GM12878 (cell line): ENCODE measurements around the gene SQSTM1. TPM values are rescaled to one million over a fixed set of nuclear protein-coding genes. Genes with fewer than 3 reads are reported as not detected.

Experiments
- BCL3 ChIP-seq: IDR thresholded peaks from 2 replicates; pipeline ENCODE4 v1.6.1; 2011; ENCODE audit warnings: borderline replicate concordance, low read depth, mild to moderate bottlenecking, moderate library complexity, low read length; ENCODE audit not compliant: insufficient read depth, poor library complexity, severe bottlenecking
- BHLHE40 ChIP-seq, 2 experiments: fragments of 450-650 bp in 1 of 2; IDR thresholded peaks; 2 replicates each; pipeline ENCODE4 v1.6.1; 2011 to 2017; ENCODE audit warnings: low read depth in 2 of 2, borderline replicate concordance in 1 of 2, improper control_type of control experiment in 1 of 2, low read length in 1 of 2, mild to moderate bottlenecking in 1 of 2
- CREB1 ChIP-seq: IDR thresholded peaks from 2 replicates; pipeline ENCODE4 v1.6.1; 2012; ENCODE audit warnings: low read depth, mild to moderate bottlenecking, inconsistent platforms
- CREM ChIP-seq: IDR thresholded peaks from 2 replicates; pipeline ENCODE4 v1.6.1; 2014; ENCODE audit warnings: antibody characterized with exemption, low read depth
- IKZF1 ChIP-seq: fragments of 450-650 bp; conservative IDR thresholded peaks from 2 replicates; pipeline ENCODE4 v1.6.1; 2017; ENCODE audit warnings: antibody characterized with exemption, mild to moderate bottlenecking
- LARP7 ChIP-seq: fragments of 450-650 bp; IDR thresholded peaks from 2 replicates; pipeline ENCODE4 v1.6.1; 2017; ENCODE audit warnings: mild to moderate bottlenecking
- MXI1 ChIP-seq: fragments of 150-350 bp; IDR thresholded peaks from 2 replicates; pipeline ENCODE4 v1.6.1; 2011; ENCODE audit warnings: low read depth, mild to moderate bottlenecking, inconsistent platforms, low read length, improper control_type of control experiment
- MYC ChIP-seq: IDR thresholded peaks from 2 replicates; pipeline ENCODE4 v1.6.1; 2011; ENCODE audit warnings: mild to moderate bottlenecking, low read length, moderate library complexity, inconsistent platforms; ENCODE audit not compliant: insufficient read depth, insufficient replicate concordance, insufficient read length, severe bottlenecking
- NBN ChIP-seq: fragments of 450-650 bp; IDR thresholded peaks from 2 replicates; pipeline ENCODE4 v1.6.1; 2016
- REST ChIP-seq: IDR thresholded peaks from 2 replicates; pipeline ENCODE4 v1.6.1; 2012; ENCODE audit warnings: mild to moderate bottlenecking, low read depth, low read length
- SMARCA5 ChIP-seq: fragments of 450-650 bp; IDR thresholded peaks from 2 replicates; pipeline ENCODE4 v1.6.1; 2017; ENCODE audit warnings: mild to moderate bottlenecking
- SP1 ChIP-seq: IDR thresholded peaks from one replicate; pipeline ENCODE4 v1.6.1; 2011; ENCODE audit warnings: low read depth, low read length
- TAF1 ChIP-seq: IDR thresholded peaks from 2 replicates; pipeline ENCODE4 v1.6.1; 2011; ENCODE audit warnings: mild to moderate bottlenecking, low read depth, low read length, borderline replicate concordance
- TCF12 ChIP-seq: IDR thresholded peaks from 2 replicates; pipeline ENCODE4 v1.6.1; 2011; ENCODE audit warnings: low read depth, mild to moderate bottlenecking, low read length
- YY1 ChIP-seq: IDR thresholded peaks from 2 replicates; pipeline ENCODE4 v1.6.1; 2011; ENCODE audit warnings: low read depth, mild to moderate bottlenecking, low read length
- polyA plus RNA-seq, 11 experiments: library from polyadenylated mRNA; depleted of rRNA in 4 of 11; unstranded in 6 of 11; stranded (reverse) in 5 of 11; fragments of >200 nt; fragmentation: Nextera tagmentation in 4 of 11; fragmentation: Illumina TruSeq in 1 of 11; extraction: Ambion mirVana in 4 of 11; extraction: Trizol in 1 of 11; gene quantifications; 1 replicate in 1 of 11; 2 replicates in 10 of 11; pipeline versions ENCODE4 v1.2.1 to v1.2.3, GENCODE V29; 2011 to 2016; ENCODE audit warnings: inconsistent platforms in 2 of 11, missing spikeins in 2 of 11, low read depth in 1 of 11
- total RNA-seq, 4 experiments: library from RNA; depleted of rRNA in 3 of 4; stranded (reverse); fragments of >200 nt in 3 of 4; fragmentation: Illumina TruSeq in 1 of 4; extraction: Trizol in 1 of 4; gene quantifications; 2 replicates each; pipeline versions ENCODE4 v1.2.1 to v1.2.3, GENCODE V29; 2013 to 2021
- TF ChIP-seq, protein P1 (sequence below): fragments of 450-650 bp; IDR thresholded peaks from 2 replicates; pipeline ENCODE4 v1.6.1; 2017; ENCODE audit warnings: mild to moderate bottlenecking, low read depth, inconsistent platforms; ENCODE audit not compliant: poor library complexity, severe bottlenecking
- TF ChIP-seq, protein P2 (sequence below): IDR thresholded peaks from 2 replicates; pipeline ENCODE4 v1.6.1; 2012; ENCODE audit warnings: low read depth, low read length, improper control_type of control experiment

The SQSTM1 gene
- total and polyA plus RNA-seq, 10 of the 15 experiments (the other 5 are each of a cell fraction or from before 2014, with no cell fraction given) = 6.3 to 138 (median 62.1) TPM

- 0 out of 2 replicates have a peak, but pooled peaks have one; percentile 42 for TF ChIP-seq IKZF1
- TF ChIP-seq TAF1 = peak; percentile 64; the same call in 1 of the 2 replicates
- no peak for TF ChIP-seq MYC
- TF ChIP-seq, protein P1, sequence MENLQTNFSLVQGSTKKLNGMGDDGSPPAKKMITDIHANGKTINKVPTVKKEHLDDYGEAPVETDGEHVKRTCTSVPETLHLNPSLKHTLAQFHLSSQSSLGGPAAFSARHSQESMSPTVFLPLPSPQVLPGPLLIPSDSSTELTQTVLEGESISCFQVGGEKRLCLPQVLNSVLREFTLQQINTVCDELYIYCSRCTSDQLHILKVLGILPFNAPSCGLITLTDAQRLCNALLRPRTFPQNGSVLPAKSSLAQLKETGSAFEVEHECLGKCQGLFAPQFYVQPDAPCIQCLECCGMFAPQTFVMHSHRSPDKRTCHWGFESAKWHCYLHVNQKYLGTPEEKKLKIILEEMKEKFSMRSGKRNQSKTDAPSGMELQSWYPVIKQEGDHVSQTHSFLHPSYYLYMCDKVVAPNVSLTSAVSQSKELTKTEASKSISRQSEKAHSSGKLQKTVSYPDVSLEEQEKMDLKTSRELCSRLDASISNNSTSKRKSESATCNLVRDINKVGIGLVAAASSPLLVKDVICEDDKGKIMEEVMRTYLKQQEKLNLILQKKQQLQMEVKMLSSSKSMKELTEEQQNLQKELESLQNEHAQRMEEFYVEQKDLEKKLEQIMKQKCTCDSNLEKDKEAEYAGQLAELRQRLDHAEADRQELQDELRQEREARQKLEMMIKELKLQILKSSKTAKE = no peak
- TF ChIP-seq, protein P2, sequence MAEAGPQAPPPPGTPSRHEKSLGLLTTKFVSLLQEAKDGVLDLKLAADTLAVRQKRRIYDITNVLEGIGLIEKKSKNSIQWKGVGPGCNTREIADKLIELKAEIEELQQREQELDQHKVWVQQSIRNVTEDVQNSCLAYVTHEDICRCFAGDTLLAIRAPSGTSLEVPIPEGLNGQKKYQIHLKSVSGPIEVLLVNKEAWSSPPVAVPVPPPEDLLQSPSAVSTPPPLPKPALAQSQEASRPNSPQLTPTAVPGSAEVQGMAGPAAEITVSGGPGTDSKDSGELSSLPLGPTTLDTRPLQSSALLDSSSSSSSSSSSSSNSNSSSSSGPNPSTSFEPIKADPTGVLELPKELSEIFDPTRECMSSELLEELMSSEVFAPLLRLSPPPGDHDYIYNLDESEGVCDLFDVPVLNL = 0 out of 2 replicates have a peak, but pooled peaks have one; percentile 29
- TF ChIP-seq CREB1 = peak; percentile 73; the same call in 1 of the 2 replicates
- peak in 1 of 2 experiments; percentile 59; a peak in 1 of 4 replicates for TF ChIP-seq BHLHE40 (IDR thresholded peaks at IDR 0.05; ENCODE audit: borderline replicate concordance in 1 of 2, low read depth in 2 of 2, low read length in 1 of 2)
- TF ChIP-seq CREM = peak; percentile 35; the same call in 1 of the 2 replicates
- peak; percentile 94 for TF ChIP-seq SP1
- peak; percentile 57; the same call in 1 of the 2 replicates for TF ChIP-seq MXI1
- TF ChIP-seq BCL3 = peak; percentile 4
- 0 out of 2 replicates have a peak, but pooled peaks have one; percentile 32 for TF ChIP-seq LARP7
- TF ChIP-seq SMARCA5 = peak; percentile 42; the same call in 1 of the 2 replicates
- peak; percentile 77 for TF ChIP-seq YY1
- TF ChIP-seq NBN = no peak
- TF ChIP-seq REST = no peak
- peak; percentile 42; the same call in 1 of the 2 replicates for TF ChIP-seq TCF12
Measured at GRCh38 chr5:179806250-179807048, 14.3 kb upstream of the SQSTM1 start, which contains the start of gene MGAT4B (continued).
